HG02763 (cell line): ENCODE data around the gene CENPW.

Experiments used
- ATAC-seq: cut with Tn5 transposase; IDR thresholded peaks from one replicate; pipeline ENCODE4 v1.9.1; 2021; ENCODE audit warnings: mild to moderate bottlenecking, moderate library complexity; ENCODE audit not compliant: unreplicated experiment

The CENPW gene

GRCh38 chr6:126339796-126340609 is at the start of gene CENPW:
Gene CENPW (plus strand): TSS chr6:126340115. CDS start chr6:126340274, 159 bp downstream.
- ATAC-seq = peak; percentile 92

DNA sequence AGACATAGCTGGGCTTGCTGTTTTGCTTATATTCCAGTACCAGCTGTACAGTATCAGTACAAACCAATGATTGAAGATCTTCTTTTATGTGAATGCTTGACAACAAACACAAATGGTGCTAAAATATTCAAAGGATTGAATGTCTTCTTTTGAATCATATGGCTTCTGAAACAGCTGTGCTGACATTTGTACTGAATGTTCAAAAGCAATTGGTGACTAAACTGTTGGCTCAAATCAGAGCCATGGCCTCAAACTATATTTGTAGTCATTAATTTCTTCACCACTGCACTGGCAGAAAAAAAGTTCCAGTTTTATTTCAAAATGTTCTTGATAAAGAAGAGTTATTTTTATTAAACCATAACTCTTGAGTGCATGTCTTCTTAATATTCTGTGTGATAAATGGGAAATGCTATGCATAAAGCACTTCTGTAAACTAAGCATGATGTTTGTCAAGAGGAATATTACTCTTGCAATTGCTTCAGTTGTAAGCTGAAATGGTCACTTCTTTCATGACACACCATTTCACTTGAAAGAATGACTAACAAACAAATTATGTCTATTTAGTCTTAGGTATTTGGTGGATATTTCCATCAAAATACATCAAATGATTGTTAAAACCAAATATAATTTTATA is 45.9 kb upstream of the CENPW start:
- no peak for ATAC-seq

DNA sequence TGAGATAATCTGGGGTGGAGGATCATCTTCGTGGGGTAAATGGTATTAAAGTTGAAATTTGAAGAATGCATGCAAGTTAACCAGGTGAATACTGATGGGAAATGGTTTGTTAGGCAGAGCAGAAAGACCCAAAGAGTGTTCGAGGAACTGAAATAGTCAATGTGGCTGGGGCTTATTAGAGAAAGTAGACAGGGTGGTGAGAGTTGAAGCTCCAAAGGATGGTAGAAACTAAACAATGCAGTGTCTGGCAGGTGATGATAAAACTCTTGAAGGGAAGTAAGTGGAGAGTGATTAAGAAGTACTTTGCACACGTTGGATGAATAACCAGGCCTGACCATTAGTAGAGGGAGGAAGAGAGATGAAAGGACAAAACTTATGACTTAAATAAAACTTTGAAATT is 39.8 kb upstream of the CENPW start:
- ATAC-seq = no peak

GRCh38 chr6:126300735-126301134 is 39.2 kb upstream of the CENPW start:
- peak; percentile 71 for ATAC-seq

DNA sequence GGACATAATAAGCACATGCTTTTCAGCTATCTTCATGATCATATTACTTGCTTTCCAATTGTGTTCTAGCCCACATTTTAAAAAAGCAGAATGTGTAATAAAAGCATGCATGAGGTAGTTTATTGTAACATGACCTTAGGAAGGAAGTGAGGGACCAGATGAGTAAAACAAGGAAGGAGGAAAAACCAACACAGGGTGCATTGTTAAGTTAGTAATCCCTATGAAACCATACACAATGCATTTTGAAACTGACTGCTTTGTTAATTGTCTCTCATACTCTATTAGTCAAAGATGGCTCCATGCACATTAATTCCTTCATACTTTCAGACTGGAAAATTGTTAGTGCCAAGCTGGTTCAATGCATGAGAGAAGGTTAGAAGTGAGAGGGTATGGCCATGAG is 37.7 kb upstream of the CENPW start:
- ATAC-seq = no peak

DNA sequence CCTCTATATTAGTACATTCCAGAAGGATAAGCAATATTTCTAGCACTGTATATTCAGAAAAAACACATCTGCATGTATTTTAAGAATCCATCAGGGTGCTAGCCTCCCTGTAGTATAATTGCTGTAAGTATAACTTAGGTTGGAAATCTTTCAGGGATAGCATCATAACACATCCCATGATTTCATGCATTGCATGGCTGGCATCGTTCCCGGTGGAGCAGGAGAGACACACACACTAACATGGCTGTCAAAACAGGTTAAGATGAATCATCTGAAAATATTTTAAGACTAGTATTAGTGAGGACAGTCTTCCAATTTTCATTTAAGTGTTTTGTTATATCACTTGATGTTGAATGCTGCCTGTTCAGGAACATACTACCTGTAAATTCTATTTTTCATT is 32.1 kb upstream of the CENPW start:
- ATAC-seq = no peak

DNA sequence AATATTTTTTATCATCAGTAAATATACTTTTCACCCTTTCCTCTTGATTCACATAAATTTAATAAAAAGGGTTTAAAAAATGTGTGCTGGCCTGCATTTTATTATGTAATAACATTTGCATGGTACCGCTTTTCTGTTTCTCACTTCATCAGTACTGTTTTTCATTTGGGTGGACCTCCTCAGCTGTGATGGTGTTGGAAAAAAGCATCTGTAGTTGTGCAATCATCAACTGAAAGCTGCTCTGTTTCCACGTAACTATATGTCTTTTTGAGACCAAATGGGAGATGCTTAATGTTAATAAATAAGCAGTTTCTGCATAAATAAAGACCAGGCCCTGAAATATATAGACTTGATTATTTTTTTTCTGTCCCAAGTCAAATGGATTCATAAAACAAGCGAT is 31.6 kb upstream of the CENPW start:
- no peak for ATAC-seq

DNA sequence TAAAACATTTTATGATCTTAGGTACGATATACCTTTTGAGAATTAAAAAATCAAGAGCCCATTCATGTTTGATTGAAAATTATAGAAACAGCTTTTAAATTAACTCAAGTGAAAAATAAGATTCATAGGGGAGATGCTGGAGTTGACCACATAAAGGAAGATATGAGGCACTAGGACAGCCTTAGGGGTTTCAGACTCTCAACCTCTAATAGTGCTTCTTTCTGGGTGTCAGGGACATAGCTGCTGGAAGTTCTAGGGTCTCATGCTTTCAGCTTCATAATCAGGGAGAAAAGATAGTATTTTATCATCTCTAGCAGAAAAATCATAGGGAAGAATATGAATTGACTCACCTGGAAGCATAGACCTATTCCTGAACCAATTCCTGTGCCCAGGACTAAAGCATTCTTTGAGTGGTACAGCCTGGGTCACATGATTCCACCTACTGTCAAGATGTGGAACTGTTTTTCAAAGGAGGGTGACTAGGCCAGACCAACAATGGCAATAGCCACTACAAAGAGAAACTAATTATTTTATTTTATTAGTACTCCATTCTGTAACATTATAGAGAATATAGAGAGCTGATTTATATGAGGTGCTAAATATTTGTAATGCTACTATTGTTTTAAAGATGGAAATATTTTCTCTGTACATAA is 27.8 kb upstream of the CENPW start:
- ATAC-seq = peak; percentile 73

DNA sequence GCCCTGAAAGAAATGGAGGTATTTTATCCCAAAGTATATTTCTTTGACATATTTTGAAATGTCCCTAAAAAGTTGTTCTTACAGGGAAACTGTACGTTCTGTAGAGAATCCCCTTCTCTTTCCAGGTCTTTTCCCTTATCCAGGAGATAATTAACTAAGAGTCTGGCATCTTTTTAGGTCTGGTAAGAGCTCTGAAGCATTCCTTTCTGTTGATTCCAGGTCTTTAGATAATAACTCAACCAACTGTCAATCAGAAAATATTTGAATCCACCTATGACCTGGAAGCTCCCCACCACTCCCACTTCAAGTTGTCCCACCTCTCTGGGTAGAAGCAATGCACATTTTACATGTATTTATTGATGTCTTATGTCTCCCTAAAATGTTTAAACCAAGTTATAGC is 26.0 kb upstream of the CENPW start:
- no peak for ATAC-seq

GRCh38 chr6:126318797-126319196 is 21.1 kb upstream of the CENPW start:
- ATAC-seq = no peak

DNA sequence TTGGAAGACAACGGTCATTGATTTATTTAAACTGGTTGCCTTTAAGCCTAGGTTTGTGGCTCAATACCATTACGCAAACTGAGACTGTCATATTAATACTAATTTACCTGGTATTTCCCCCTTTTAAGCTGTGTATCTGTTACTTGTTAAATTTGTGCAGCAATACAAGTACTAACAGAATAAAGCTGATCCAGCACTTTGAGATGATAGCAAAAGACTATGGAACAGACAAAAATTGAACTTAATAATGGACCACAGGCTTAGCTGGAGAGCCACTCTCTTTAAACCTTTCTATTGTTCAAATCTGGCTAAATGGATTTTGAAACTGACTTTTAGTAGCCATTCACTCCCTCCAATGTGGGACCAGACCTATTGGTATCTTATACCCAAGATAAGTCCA is 6.2 kb upstream of the CENPW start:
- no peak for ATAC-seq

- no peak for ATAC-seq
These were observed 4.7 kb upstream of the CENPW start for GRCh38 chr6:126335210-126335609.

DNA sequence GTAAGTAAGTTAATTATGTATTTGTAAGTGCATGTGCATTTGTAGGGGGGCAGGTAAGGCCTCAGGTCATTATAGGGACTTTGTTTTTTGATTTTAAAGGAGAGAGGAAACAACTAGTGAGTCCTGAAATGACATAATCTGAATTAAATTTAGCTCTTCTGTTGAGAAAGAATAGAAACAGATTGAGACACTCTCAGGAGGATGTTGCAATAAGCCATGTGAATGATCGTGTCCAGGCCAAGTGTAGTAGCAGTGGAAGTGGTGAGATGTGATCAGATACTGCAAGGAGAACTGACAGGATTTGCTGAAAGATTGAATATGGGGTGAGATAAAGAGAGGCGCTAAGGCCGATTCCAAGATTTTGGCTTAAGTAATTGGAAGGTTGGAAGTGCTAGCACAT is 2.6 kb upstream of the CENPW start:
- ATAC-seq = no peak

GRCh38 chr6:126341126-126341525 is 1.2 kb downstream of the CENPW start:
- no peak for ATAC-seq

DNA sequence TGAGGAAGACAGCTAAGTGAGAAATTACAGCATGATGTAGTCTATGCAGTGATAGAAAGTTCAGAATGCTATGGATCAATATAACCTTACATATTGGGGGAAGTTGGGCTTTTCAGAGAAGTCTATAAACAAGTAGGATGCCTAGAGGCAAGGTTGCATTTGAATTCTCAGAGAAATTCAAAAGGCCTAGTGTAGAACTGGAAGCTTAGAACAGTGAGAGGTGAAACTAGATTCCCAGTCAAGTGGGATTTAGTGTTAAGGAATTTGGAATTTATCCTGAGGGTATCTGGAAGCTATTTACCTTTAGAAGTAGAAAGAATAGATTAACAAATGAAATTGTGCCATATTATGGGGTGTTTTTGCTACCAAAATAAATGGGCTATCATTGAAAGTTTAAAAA is 4.3 kb downstream of the CENPW start:
- ATAC-seq = no peak

DNA sequence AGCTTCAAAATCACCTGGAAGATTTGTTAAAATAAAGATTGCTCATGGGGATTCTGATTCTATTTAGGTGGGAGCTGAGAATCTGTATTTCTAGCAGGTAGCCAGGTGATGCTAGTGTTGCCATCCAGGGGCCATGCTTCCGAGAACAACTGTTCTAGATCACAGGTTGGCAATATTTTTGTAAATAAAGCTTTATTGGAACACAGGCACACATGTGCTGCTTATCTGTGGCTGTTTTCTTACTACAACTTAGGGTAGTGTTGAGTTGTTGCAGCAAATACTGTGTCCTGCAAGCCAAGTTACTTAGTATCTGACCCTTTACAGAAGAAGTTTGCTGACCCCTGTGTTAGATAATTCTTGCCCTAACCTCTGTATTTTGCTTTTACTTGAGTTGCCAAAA is 12.0 kb downstream of the CENPW start:
- ATAC-seq = no peak

GRCh38 chr6:126352514-126352913 is 12.6 kb downstream of the CENPW start:
- no peak for ATAC-seq

DNA sequence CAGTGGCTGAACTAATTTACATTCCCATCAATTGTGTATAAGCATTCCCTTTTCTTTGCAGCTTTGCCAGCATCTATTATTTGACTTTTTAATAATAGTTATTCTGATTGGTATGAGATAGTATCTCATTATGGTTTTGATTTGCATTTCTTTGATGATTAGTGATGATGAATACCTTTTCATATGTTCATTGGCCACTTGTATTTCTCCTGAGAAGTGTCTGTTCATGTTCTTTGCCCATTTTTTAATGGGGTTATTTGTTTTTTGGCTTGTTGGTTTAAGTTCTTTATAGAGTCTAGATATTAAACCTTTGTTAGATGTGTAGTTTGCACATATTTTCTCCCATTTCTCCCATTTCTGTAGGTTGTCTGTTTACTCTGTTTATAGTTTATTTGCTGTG is 16.6 kb downstream of the CENPW start:
- ATAC-seq = no peak

DNA sequence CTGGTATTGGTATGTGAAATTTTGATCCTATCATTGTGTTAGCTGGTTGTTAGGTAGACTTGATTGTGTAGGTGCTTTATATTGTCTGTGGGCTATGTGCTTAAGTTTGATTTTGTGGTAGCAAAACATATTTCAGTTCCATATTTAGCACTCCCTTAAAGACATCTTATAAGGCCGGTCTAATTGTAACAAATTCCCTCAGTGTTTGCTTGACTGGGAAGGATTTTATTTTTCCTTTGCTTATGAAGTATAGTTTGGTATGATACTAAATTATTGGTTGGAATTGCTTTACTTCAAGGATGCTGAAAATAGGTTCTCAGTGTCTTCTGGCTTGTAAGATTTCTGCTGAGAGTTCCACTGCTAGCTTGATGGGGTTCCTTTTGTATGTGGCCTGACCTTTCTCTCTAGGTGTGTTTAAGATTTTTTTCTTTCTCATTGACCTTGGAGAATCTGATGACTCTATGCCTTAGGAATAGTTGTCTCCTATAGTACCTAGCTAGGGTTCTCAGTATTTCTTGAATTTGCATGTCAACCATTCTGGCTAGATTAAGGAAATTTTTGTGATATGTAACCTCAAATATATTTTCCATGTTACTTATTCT is 20.1 kb downstream of the CENPW start:
- no peak for ATAC-seq

- ATAC-seq = no peak
These were observed 22.0 kb downstream of the CENPW start for GRCh38 chr6:126361832-126362440.

DNA sequence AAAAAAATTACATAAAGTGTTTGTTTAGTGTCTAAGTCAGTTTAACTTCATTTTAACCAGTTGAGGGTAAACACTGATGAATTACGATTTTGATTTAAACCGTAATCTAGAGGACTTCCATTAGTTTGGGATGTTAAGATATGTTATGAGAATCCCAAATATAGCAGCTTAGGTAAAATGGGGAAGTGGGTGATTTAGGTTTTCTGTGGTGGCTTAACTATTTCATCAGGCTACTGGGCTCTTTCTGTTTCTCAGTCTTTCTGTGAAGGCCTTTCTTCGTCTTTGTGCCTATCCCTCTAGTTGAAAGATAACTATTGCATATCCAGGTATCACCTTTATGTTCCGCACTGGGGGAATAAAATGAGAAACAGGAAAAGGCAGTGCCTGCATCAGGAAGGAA is 27.9 kb downstream of the CENPW start:
- no peak for ATAC-seq
